GM12892 (cell line): ENCODE results near the gene KRTAP5-2.

Experiments
- DNase-seq: peaks from one replicate; pipeline ENCODE4 v3.0.0; 2011; ENCODE audit not compliant: insufficient read length
- FAIRE-seq: peaks from 2 replicates; lab custom pipeline; 2011; peaks lifted over from hg19 to GRCh38; lab: Jason Lieb, UNC
- POLR2A ChIP-seq: IDR thresholded peaks from 2 replicates; pipeline ENCODE4 v1.6.1; 2011; ENCODE audit warnings: low read depth, low read length, control low read depth
- POLR2AphosphoS5 ChIP-seq: IDR thresholded peaks from 2 replicates; pipeline ENCODE4 v1.6.1; 2011; ENCODE audit warnings: low read depth, low read length, control low read depth
- TAF1 ChIP-seq: IDR thresholded peaks from 2 replicates; pipeline ENCODE4 v1.6.1; 2011; ENCODE audit warnings: low read depth, mild to moderate bottlenecking, control low read depth, low read length, borderline replicate concordance

Gene KRTAP5-2

DNA sequence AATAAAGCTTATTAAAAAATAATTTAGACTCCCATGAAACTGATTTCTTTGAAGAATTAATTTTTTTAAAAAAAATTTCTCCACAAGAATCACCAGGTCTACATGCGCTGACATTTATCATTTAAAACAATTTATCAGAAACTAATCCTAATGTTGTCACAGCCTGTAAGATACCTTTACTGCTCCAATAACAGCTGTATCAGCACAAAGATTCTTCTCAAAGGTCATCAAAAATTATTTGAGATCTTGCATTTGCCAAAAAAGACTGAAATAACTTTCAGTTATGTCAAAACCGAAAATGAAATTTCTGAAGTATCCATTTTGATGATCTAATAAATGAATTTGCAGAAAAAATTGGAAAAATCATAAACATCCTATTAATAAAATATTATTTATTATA, 39.5 kb upstream of the KRTAP5-2 start:
- no peak for FAIRE-seq
- no peak for DNase-seq
- TF ChIP-seq POLR2AphosphoS5 (no peak), POLR2A (no peak)

DNA sequence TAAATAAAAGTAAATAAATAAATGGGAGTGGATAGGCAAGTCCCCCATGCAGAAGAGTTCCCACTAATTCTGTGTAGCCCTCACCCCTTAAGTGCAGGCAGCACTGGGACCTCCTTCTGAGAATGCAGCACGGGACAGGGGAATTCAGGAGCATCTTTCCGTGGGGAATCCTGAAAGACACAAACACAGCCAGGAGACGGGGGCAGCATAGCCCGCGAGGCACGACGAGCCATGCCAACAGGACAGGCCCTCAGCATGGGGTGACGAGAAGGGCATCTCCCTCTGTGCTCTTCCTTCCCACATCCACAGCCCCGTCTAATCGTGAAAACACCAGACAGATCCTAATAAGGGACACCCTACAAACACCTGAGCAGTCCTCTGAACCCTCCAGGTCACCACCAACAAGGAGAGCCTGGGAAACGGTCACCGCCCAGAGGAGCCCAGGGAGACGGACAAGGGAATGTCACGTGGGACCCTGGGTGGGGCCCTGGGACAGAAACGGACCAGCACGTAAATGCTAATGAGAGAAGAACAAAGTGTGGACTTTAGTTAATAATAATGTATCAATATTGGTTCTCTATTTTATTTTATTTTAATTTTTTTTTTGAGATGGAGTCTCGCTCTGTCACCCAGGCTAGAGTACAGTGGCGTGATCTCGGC, 38.3 kb upstream of the KRTAP5-2 start:
- TF ChIP-seq POLR2AphosphoS5 (no peak), TAF1 (no peak), POLR2A (no peak)
- no peak for FAIRE-seq
- no peak for DNase-seq

DNA sequence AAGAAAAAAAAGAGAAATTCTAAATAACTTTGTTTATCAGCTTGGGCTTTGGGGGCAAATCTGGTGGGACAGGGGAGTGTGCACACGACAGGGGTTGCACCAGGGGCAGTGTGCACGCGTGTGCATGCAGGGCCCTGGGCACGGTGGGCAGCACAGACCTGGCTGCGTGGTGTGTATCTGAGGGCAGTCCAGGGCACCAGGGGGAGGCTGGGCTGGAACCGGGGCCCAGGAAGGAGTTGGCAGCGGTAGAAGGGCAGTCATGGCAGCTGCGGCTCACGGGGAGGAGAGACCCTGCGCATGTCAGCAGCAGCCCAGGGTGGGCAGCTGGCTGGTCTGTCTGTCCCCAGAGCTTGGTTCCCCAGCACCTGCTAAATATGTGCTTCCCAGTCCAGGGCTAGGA, 35.8 kb upstream of the KRTAP5-2 start:
- FAIRE-seq (no peak), DNase-seq (no peak)
- TF ChIP-seq TAF1 (no peak), POLR2AphosphoS5 (no peak), POLR2A (no peak)

DNA sequence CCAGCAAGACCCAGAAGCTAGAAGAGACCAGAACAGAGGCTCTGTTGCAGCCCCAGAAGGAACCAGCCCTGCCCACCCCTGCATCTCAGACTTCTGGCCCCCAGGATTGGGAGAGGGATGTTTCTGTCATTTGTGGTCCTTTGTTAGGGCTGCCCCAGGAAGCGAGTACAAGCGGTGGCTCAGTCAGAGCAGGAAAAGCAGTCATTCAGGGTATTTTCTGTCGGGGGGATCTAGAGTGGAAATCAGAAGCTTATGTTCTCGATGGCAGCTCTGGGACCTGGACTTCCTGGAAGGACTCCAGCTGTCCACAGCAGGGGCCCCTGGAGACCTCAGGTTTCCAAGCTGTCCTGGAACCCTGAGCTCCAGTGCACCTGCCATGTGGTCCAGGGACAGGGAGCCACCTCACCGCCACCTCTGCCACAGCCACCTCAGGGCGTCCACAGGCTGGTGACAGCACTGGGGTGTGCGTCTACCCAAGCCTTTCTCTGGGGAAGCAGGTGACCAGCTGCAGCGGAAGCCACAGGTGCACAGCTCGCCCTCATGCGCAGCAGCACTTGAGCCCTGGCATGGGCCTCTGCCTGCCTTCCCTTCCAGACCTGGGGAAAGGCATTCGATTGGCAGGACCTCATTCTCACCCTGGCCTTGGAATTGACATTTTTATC, 34.1 kb upstream of the KRTAP5-2 start:
- TF ChIP-seq POLR2AphosphoS5 (no peak), POLR2A (no peak), TAF1 (no peak)
- FAIRE-seq (no peak), DNase-seq (no peak)

DNA sequence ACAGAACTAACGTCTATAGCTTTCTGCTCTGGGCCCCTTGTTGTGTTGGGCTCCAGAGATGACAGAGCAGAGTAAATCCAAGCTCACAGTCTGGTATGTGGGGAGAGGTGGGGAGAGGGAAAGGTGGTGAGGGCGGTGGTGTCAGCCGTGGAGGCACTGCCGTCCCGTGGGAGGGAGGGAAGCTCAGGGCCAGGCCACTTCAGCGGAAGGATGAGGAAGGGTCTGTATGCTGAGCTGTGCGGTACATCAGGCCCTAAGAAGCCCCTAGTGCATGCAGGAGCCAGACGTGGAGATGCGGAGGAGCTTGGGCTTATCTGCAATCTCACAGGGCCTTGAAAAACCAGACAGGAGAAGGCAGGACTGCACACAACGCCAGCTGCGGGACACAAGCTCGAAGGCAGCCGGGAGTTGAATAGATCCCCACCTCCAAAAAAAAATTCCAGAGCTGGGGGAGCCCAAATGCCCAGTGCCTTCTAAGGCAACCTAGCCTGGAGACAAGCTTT, 33.0 kb upstream of the KRTAP5-2 start:
- DNase-seq (no peak), FAIRE-seq (no peak)
- no peak for TF ChIP-seq POLR2AphosphoS5
- TF ChIP-seq TAF1: no peak
- TF ChIP-seq POLR2A: no peak

DNA sequence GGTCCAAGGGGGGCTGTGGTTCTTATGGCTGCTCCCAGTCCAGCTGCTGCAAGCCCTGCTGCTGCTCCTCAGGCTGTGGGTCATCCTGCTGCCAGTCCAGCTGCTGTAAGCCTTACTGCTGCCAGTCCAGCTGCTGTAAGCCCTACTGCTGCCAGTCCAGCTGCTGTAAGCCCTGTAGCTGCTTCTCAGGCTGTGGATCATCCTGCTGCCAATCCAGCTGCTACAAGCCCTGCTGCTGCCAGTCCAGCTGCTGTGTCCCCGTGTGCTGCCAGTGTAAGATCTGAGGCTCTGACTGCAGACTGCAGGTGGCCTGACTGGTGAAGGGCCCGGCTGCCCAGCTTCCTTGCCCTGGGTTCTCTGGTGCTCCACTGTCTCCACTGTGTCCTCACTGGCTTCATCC, 32.2 kb upstream of the KRTAP5-2 start:
- TF ChIP-seq POLR2A (no peak), POLR2AphosphoS5 (no peak), TAF1 (no peak)
- no peak for DNase-seq
- no peak for FAIRE-seq

DNA sequence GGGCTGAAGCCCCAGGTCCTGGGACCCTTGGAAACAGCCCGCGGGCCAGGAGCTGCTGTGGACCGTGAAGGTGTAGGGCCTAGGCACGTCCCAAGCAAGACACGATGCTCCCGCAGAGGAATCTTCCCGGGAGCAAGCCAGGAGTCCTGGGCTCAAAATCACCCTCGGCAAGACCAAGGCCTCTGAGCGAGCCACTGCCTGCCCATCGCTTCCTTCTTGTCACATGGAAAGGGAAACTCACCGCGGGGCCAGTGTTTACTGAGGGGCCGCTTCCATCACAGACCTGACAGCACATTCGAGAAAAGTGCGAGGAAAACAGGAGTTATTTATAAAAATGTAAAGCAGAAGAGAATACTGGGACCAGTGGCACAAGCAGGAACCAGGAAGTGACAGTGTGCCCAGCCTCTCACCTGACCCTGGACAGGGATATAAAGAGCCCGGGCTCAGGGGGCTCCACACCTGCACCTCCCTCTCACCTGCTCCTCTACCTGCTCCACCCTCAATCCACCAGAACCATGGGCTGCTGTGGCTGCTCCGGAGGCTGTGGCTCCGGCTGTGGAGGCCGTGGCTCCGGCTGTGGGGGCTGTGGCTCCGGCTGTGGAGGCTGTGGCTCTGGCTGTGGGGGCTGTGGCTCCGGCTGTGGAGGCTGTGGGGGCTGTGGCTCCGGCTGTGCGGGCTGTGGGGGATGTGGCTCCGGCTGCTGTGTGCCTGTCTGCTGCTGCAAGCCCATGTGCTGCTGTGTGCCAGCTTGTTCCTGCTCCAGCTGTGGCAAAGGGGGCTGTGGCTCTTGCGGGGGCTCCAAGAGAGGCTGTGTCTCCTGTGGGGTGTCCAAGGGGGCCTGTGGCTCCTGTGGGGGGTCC, 31.5 kb upstream of the KRTAP5-2 start, which contains the start of gene KRTAP5-5:
TSS of gene KRTAP5-5 (plus strand) at position 450 of the 860 bp plus-strand sequence. CDS start at position 516, 66 bp downstream.
- TF ChIP-seq POLR2AphosphoS5 (no peak), TAF1 (no peak), POLR2A (no peak)
- DNase-seq (no peak), FAIRE-seq (no peak)

DNA sequence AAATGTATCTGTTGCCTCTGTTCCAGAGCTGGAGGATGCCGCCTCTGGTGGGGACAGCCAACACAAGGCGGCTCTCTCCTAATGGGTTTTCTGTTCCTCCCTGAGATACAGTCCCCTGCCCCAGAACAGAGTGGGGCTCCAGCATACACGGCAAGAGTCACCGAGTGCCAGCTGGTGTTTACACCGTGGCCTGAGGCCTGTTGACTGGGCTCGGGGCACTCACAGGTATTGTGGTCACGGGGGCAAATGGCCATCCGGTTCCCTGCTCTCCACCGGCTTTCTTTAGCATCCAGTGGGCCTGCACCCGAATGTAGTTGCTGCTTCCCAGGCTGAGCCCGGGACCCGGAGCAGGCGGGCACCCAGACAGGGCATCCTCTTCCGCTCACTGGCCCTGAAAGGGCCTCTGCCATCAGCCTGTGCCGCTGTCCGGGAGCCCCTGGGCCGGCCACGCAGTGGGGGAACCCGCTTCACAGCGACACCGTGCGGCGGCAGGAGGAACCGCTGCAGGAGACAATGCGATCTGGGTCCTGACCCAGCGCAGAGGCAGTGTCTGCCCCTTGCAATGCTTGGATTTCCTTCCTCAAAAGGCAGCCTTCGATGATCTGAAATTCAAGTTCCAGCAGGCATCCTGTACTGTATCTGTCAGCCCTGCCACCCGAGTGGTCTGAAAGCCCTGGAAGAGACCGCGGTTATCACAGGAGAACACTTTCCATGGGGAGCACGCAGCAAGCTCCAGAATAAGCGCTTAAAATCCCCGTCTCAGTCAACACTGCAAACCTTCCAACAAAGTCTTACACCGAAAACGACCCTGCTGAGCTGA, 30.6 kb upstream of the KRTAP5-2 start:
- peak; percentile 73 for DNase-seq
- peak; percentile 44 for FAIRE-seq
- TF ChIP-seq POLR2A (no peak), POLR2AphosphoS5 (no peak), TAF1 (no peak)

DNA sequence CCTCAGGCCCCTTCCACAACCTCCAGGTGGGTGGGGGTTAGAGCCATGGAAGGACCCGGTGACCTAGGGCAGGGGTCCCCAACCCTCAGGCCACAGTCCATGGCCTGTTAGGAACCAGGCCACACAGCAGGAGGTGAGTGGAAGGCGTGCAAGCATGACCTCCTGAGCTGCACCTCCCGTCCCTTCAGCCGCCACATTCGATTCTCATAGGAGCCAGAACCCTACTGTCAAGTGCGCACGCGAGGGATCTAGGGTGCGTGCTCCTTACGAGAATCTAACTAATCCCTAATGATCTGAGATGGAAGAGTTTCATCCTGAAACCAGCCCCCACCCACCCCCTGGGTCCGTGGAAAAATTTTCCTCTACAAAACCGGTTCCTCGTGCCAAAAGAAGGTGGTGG, 27.4 kb upstream of the KRTAP5-2 start:
- TF ChIP-seq TAF1 (no peak), POLR2AphosphoS5 (no peak), POLR2A (no peak)
- FAIRE-seq: no peak
- DNase-seq: no peak

DNA sequence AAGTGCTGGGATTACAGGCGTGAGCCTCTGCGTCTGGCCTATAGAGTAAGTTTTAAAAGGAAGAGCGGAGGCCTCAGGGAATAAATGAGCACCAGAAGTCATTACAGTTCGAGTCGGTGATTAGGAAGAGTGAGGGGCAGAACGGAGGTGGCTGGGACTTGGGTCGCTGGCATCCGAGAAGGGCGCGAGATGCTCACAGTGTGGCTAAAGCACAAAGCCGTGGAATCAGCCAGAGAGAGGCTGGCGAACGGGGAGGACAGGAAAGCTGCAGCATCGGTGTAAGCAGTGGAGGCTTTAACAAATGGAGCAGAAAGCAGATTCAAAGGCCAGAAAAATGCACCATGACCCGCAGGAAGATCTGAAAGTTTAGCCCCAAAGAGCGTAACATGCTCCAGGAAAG, 26.5 kb upstream of the KRTAP5-2 start:
- no peak for TF ChIP-seq TAF1
- TF ChIP-seq POLR2AphosphoS5: no peak
- no peak for TF ChIP-seq POLR2A
- DNase-seq (no peak), FAIRE-seq (no peak)

DNA sequence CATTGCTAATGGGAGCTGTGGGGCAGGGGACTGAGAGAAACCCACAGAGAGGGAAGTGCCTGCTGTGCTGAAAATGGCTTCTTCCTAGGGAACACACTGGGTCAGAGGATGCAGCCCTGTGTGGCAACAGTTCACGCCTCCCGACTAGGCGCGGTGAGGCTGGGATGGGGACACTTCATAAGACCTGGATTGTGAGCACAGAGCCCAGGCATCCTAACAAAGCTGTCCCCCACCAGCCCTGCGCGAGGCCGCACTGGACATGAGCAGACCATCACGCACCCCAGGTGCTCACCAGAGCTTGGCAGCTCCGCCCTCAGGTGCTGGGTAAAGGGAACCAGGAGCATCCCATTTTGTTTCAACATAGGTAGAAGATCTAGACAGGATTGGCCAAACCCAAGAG, 25.6 kb upstream of the KRTAP5-2 start:
- no peak for FAIRE-seq
- DNase-seq: no peak
- TF ChIP-seq TAF1: no peak
- TF ChIP-seq POLR2A: no peak
- TF ChIP-seq POLR2AphosphoS5: no peak

DNA sequence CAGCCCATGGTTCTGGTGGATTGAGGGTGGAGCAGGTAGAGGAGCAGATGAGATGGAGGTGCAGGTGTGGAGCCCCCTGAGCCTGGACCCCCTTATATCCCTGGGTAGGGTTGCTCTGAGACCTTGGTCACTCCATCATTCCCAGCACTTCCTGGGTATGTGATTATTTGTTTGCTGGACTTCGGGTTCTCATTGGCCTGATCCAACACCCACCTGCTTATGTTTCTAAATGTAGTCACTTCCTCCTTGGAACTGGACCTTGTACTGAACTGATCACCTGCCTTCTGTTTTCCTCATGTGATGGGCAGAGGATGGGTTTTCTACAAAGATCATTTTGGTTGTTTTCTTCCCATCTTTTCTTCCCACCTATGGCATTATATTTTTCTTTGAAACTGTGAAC, 24.0 kb upstream of the KRTAP5-2 start, which contains the start of gene KRTAP5-4:
TSS of gene KRTAP5-4 (minus strand) at position 53 of the 400 bp plus-strand sequence. CDS start at position 8, 45 bp downstream.
- DNase-seq (no peak), FAIRE-seq (no peak)
- no peak for TF ChIP-seq POLR2AphosphoS5
- no peak for TF ChIP-seq TAF1
